ENCODE data around the gene SCNN1B.

DNA sequence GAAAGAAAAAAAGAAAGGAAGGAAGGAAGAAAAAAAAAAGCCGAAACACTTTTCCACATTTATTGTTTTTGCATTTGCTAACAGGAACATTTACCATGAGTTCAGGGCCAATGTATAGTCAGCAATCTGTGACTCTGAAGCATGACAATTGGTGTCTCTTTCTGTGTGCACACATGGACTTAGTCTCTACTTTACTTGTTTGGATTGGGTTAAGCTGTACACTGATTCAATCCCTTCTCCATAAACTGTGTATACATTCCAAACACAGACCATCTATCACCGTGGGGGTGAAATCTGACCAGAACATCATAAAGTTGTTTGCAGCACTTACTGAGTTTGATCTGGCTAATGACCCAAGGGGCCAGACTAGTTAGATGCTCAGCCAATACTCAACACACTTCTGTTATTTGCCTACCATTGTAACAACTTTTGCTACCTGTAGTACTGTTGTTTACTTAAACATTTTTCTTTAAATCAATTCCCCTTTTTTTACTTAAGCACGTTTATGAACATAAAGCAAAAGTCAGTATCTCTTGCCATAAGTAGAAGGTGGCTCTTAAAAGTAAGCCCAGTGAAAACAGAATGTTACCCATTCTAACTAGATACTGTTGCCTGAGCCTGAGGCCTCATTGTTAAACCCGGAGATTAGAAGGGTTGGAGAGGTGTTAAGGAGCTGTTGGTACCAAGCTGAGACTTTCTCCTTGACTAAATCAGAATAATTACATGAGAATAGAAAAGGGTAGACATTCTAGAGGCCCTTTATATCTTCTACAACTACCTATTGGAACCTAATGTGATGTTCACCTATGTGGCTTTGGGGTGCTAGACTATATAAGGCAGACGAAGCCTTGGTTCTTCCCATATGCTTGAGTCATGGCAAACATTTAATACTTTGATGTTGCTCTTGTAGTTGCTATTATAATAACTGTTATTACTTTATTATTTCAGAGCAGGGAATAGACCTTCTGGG lies 41.8 kb downstream of the SCNN1B start:
- TF ChIP-seq, protein P1, sequence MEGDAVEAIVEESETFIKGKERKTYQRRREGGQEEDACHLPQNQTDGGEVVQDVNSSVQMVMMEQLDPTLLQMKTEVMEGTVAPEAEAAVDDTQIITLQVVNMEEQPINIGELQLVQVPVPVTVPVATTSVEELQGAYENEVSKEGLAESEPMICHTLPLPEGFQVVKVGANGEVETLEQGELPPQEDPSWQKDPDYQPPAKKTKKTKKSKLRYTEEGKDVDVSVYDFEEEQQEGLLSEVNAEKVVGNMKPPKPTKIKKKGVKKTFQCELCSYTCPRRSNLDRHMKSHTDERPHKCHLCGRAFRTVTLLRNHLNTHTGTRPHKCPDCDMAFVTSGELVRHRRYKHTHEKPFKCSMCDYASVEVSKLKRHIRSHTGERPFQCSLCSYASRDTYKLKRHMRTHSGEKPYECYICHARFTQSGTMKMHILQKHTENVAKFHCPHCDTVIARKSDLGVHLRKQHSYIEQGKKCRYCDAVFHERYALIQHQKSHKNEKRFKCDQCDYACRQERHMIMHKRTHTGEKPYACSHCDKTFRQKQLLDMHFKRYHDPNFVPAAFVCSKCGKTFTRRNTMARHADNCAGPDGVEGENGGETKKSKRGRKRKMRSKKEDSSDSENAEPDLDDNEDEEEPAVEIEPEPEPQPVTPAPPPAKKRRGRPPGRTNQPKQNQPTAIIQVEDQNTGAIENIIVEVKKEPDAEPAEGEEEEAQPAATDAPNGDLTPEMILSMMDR (IDR thresholded peaks at IDR 0.05 in 8 of 11, conservative IDR thresholded peaks at IDR 0.05 in 3 of 11) = no peak
- TF ChIP-seq POLR2A (IDR thresholded peaks at IDR 0.05) (no peak), POLR2AphosphoS5 (IDR thresholded peaks at IDR 0.05) (no peak)

All from spleen (tissue), 7 donors.